ENCODE data around the gene HIPK3.

GRCh38 chr11:33333816-33334215 lies 76.6 kb downstream of the HIPK3 start:
- no peak for TF ChIP-seq CTCF (IDR thresholded peaks at IDR 0.05; ENCODE audit: insufficient read depth, low read depth, low read length)
- TF ChIP-seq EZH2 (IDR thresholded peaks at IDR 0.05; ENCODE audit: insufficient read depth, low read length): no peak
